Astrocyte (in vitro differentiated cells and primary cell): Measurements from ENCODE around the gene DIDO1. TPM values are rescaled to one million over a fixed set of nuclear protein-coding genes. Genes with fewer than 3 reads are reported as not detected.

Experiments used
- DNase-seq: peaks from one replicate; pipeline ENCODE4 v3.0.0-alpha.2; 2010; ENCODE audit warnings: low read depth
- FAIRE-seq: peaks from 2 replicates; lab custom pipeline; 2011; peaks lifted over from hg19 to GRCh38; lab: Jason Lieb, UNC
- H2AFZ ChIP-seq: 2 replicates; pipeline ENCODE4 v1.6.0; 2012; ENCODE audit warnings: low read depth, low read length, inconsistent platforms
- H3K27ac ChIP-seq: 2 replicates; pipeline ENCODE4 v1.5.1; 2011; ENCODE audit warnings: low read depth, low read length, inconsistent platforms
- H3K27me3 ChIP-seq: 2 replicates; pipeline ENCODE4 v1.6.0; 2011; ENCODE audit warnings: low read length, inconsistent platforms; ENCODE audit not compliant: insufficient read depth
- H3K36me3 ChIP-seq: 2 replicates; pipeline ENCODE4 v1.5.1; 2011; ENCODE audit warnings: low read length, inconsistent platforms; ENCODE audit not compliant: insufficient read depth
- H3K4me1 ChIP-seq: 2 replicates; pipeline ENCODE4 v1.5.1; 2011; ENCODE audit warnings: low read length, inconsistent platforms; ENCODE audit not compliant: insufficient read depth
- H3K4me2 ChIP-seq: 2 replicates; pipeline ENCODE4 v1.6.0; 2012; ENCODE audit warnings: low read length, inconsistent platforms
- H3K4me3 ChIP-seq: 2 replicates; pipeline ENCODE4 v1.5.1; 2011; ENCODE audit warnings: low read depth, mild to moderate bottlenecking, low read length, inconsistent platforms; ENCODE audit not compliant: insufficient read depth
- H3K79me2 ChIP-seq: 2 replicates; pipeline ENCODE4 v1.6.0; 2012; ENCODE audit warnings: mild to moderate bottlenecking, low read length, inconsistent platforms; ENCODE audit not compliant: insufficient read depth
- H3K9ac ChIP-seq: 2 replicates; pipeline ENCODE4 v1.6.0; 2012; ENCODE audit warnings: mild to moderate bottlenecking, low read length, inconsistent platforms
- H3K9me3 ChIP-seq: 2 replicates; pipeline ENCODE4 v1.5.1; 2012; ENCODE audit warnings: low read depth, mild to moderate bottlenecking, low read length, inconsistent platforms; ENCODE audit not compliant: insufficient read depth
- H4K20me1 ChIP-seq: 2 replicates; pipeline ENCODE4 v1.6.0; 2012; ENCODE audit warnings: low read length, inconsistent platforms; ENCODE audit not compliant: insufficient read depth
- H3K27ac Mint-ChIP-seq: one replicate; pipeline ENCODE4 v1.8.0; 2021; ENCODE audit warnings: mild to moderate bottlenecking, mixed read lengths; ENCODE audit not compliant: unreplicated experiment
- H3K27me3 Mint-ChIP-seq: one replicate; pipeline ENCODE4 v1.8.0; 2021; ENCODE audit warnings: low read depth, mixed read lengths; ENCODE audit not compliant: unreplicated experiment
- H3K36me3 Mint-ChIP-seq: one replicate; pipeline ENCODE4 v1.8.0; 2021; ENCODE audit warnings: low read depth, mixed read lengths; ENCODE audit not compliant: unreplicated experiment
- H3K4me1 Mint-ChIP-seq: one replicate; pipeline ENCODE4 v1.8.0; 2021; ENCODE audit warnings: low read depth, mixed read lengths; ENCODE audit not compliant: unreplicated experiment
- H3K4me3 Mint-ChIP-seq: one replicate; pipeline ENCODE4 v1.8.0; 2021; ENCODE audit warnings: mild to moderate bottlenecking, moderate library complexity, mixed read lengths; ENCODE audit not compliant: unreplicated experiment
- H3K9me3 Mint-ChIP-seq: one replicate; pipeline ENCODE4 v1.8.0; 2021; ENCODE audit warnings: mild to moderate bottlenecking, mixed read lengths; ENCODE audit not compliant: unreplicated experiment
- CTCF ChIP-seq: IDR thresholded peaks from 2 replicates; pipeline ENCODE4 v1.5.1; 2011; ENCODE audit warnings: low read depth, mild to moderate bottlenecking, inconsistent platforms, low read length, moderate library complexity; ENCODE audit not compliant: insufficient read depth
- EZH2 ChIP-seq: IDR thresholded peaks from 2 replicates; pipeline ENCODE4 v1.6.1; 2012; ENCODE audit warnings: mild to moderate bottlenecking, low read length, inconsistent platforms; ENCODE audit not compliant: insufficient read depth
- total RNA-seq: library from RNA; stranded (reverse); gene quantifications from 2 replicates; pipeline ENCODE4 v1.2.1, GENCODE V29; 2021

DIDO1 gene
- total RNA-seq, 1 donor from 2014 or later = 39.0 TPM

- Mint-ChIP-seq H3K4me3 (no peak overlapping the region), H3K9me3 (no peaks in the 10 kb centered on the region), H3K27me3 (no peaks in the 10 kb centered on the region), H3K36me3 (peaks cover 4% of the 10 kb centered on the region), H3K27ac (peak overlapping the region; percentile 92), H3K4me1 (peaks cover 42% of the 10 kb centered on the region)
- Histone ChIP-seq H3K9ac (no peak overlapping the region), H3K79me2 (peaks cover 98% of the 10 kb centered on the region), H3K36me3 (no peaks in the 10 kb centered on the region), H3K4me1 (peaks cover 43% of the 10 kb centered on the region), H3K4me3 (no peak overlapping the region), H3K9me3 (no peaks in the 10 kb centered on the region), H3K27me3 (no peaks in the 10 kb centered on the region), H3K27ac (peak overlapping the region; percentile 69), H4K20me1 (peaks cover 93% of the 10 kb centered on the region), H3K4me2 (no peak overlapping the region), H2AFZ (no peak overlapping the region)
- no peak for FAIRE-seq
- no peak for TF ChIP-seq CTCF
- TF ChIP-seq EZH2 = no peak
- no peak for DNase-seq
Measured at GRCh38 chr20:62922451-62922921, 3.8 kb downstream of the DIDO1 start.

GRCh38 chr20:62921119-62921687, 5.1 kb downstream of the DIDO1 start:
- TF ChIP-seq CTCF (peak; percentile 58), EZH2 (no peak)
- FAIRE-seq = no peak
- H3K4me1 ChIP-seq = peaks cover 38% of the 10 kb centered on the region

GRCh38 chr20:62920039-62920645, 6.2 kb downstream of the DIDO1 start:
- Mint-ChIP-seq H3K4me3 (no peak overlapping the region), H3K9me3 (no peaks in the 10 kb centered on the region), H3K4me1 (peaks cover 52% of the 10 kb centered on the region), H3K27me3 (no peaks in the 10 kb centered on the region), H3K27ac (peak overlapping the region; percentile 53), H3K36me3 (peaks cover 2% of the 10 kb centered on the region)
- DNase-seq (no peak), FAIRE-seq (no peak)
- peaks cover 36% of the 10 kb centered on the region for H3K4me1 ChIP-seq
- TF ChIP-seq EZH2 (no peak), CTCF (no peak)
- H3K36me3 ChIP-seq = no peaks in the 10 kb centered on the region
- H3K27me3 ChIP-seq = no peaks in the 10 kb centered on the region
- no peak overlapping the region for H3K9ac ChIP-seq
- H3K9me3 ChIP-seq = no peaks in the 10 kb centered on the region
- H3K4me2 ChIP-seq = no peak overlapping the region
- peaks cover 98% of the 10 kb centered on the region for H4K20me1 ChIP-seq
- H2AFZ ChIP-seq = no peak overlapping the region
- H3K79me2 ChIP-seq = peaks cover 100% of the 10 kb centered on the region
- H3K4me3 ChIP-seq = no peak overlapping the region
- H3K27ac ChIP-seq = no peak overlapping the region

More at GRCh38 chr20:62921119-62921687, 5.1 kb downstream of the DIDO1 start:
- no peaks in the 10 kb centered on the region for H3K27me3 Mint-ChIP-seq
- H3K27ac Mint-ChIP-seq = peak overlapping the region; percentile 79
- Histone ChIP-seq H3K79me2 (peaks cover 98% of the 10 kb centered on the region), H3K27me3 (no peaks in the 10 kb centered on the region), H3K4me2 (no peak overlapping the region), H3K9ac (no peak overlapping the region), H3K4me3 (no peak overlapping the region), H2AFZ (no peak overlapping the region), H3K27ac (peak overlapping the region; percentile 1), H3K9me3 (no peaks in the 10 kb centered on the region), H4K20me1 (peaks cover 95% of the 10 kb centered on the region), H3K36me3 (no peaks in the 10 kb centered on the region)
- H3K4me1 Mint-ChIP-seq = peaks cover 49% of the 10 kb centered on the region
- peaks cover 2% of the 10 kb centered on the region for H3K36me3 Mint-ChIP-seq
- H3K9me3 Mint-ChIP-seq = no peaks in the 10 kb centered on the region
- H3K4me3 Mint-ChIP-seq = no peak overlapping the region
- DNase-seq = peak; percentile 34
